GM12878 (cell line): ENCODE results near the gene PROC. TPM values are rescaled to one million over a fixed set of nuclear protein-coding genes. Genes with fewer than 3 reads are reported as not detected.

Experiments
- ATAC-seq: fragments of 200-7000 bp; cut with Tn5 transposase; 3 replicates; pipeline ENCODE4 v1.9.1; 2020; ENCODE audit warnings: mild to moderate bottlenecking, moderate library complexity
- BruUV-seq: library from RNA; stranded (reverse); fragments of 400-500 nt; replicated peaks from 2 replicates; lab custom pipeline; 2021; lab: Mats Ljungman, UMichigan
- CTCF ChIA-PET: fragments of 300-600 bp; sonication (Branson Sonifier 250); formaldehyde crosslinking; extraction: SDS; loops from one replicate; lab custom pipeline; 2021; ENCODE audit warnings: inconsistent platforms; lab: Yijun Ruan, JAX
- POLR2A ChIA-PET: fragments of 350-600 bp; formaldehyde crosslinking; extraction: SDS; loops from one replicate; lab custom pipeline; 2021; ENCODE audit warnings: inconsistent platforms; lab: Charles Lee
- RAD21 ChIA-PET: fragments of 300-600 bp; sonication (Branson Sonifier 250); formaldehyde crosslinking; loops from one replicate; lab custom pipeline; 2023; ENCODE audit warnings: antibody characterized with exemption; ENCODE audit not compliant: unreplicated experiment; lab: Charles Lee
- SMC1A ChIA-PET: fragments of 300-600 bp; sonication (Branson Sonifier 250); formaldehyde crosslinking; loops from one replicate; lab custom pipeline; 2023; ENCODE audit not compliant: unreplicated experiment, uncharacterized antibody; lab: Charles Lee
- DNase-seq: peaks from one replicate; pipeline ENCODE4 v3.0.0-alpha.2; 2011; ENCODE audit warnings: low read depth, low spot score
- FAIRE-seq: peaks from 3 replicates; lab custom pipeline; 2011; peaks lifted over from hg19 to GRCh38; lab: Jason Lieb, UNC
- H2AFZ ChIP-seq: 2 replicates; pipeline ENCODE4 v1.6.0; 2011; ENCODE audit warnings: low read depth, low read length, control low read depth; ENCODE audit not compliant: control insufficient read depth
- H3K27ac ChIP-seq: 2 replicates; pipeline ENCODE4 v1.5.1; 2011; ENCODE audit warnings: control low read depth; ENCODE audit not compliant: control insufficient read depth, insufficient read depth
- H3K27me3 ChIP-seq, 2 experiments: replicated peaks in 1 of 2; 2 replicates each; pipeline versions ENCODE4 v1.6.0 to v1.6.1; 2011; ENCODE audit warnings: low read length in 1 of 2; ENCODE audit not compliant: control insufficient read depth in 2 of 2, insufficient read depth in 2 of 2
- H3K36me3 ChIP-seq, 2 experiments: 2 replicates each; pipeline ENCODE4 v1.5.1; 2011; ENCODE audit warnings: low read length in 1 of 2; ENCODE audit not compliant: control insufficient read depth in 2 of 2, insufficient read depth in 2 of 2
- H3K4me1 ChIP-seq: 2 replicates; pipeline ENCODE4 v1.6.1; 2011; ENCODE audit warnings: mild to moderate bottlenecking, low read length, moderate library complexity, mixed read lengths; ENCODE audit not compliant: control insufficient read depth, insufficient read depth
- H3K4me2 ChIP-seq: 2 replicates; pipeline ENCODE4 v1.6.0; 2011; ENCODE audit warnings: control low read depth; ENCODE audit not compliant: control insufficient read depth, insufficient read depth
- H3K4me3 ChIP-seq: fragments of 200-600 bp; sonication (generic); 2 replicates; pipeline ENCODE4 v1.5.1; 2016
- H3K79me2 ChIP-seq: 2 replicates; pipeline ENCODE4 v1.6.0; 2011; ENCODE audit warnings: low read length; ENCODE audit not compliant: control insufficient read depth, insufficient read depth
- H3K9ac ChIP-seq: 2 replicates; pipeline ENCODE4 v1.8.0; 2011; ENCODE audit warnings: low read length, control low read depth, mixed read lengths; ENCODE audit not compliant: control insufficient read depth, insufficient read depth
- H3K9me3 ChIP-seq: replicated peaks from 3 replicates; pipeline ENCODE4 v1.5.1; 2011; ENCODE audit warnings: mild to moderate bottlenecking, low read length; ENCODE audit not compliant: control insufficient read depth, insufficient read depth
- H4K20me1 ChIP-seq: 2 replicates; pipeline ENCODE4 v1.6.0; 2011; ENCODE audit not compliant: control insufficient read depth, insufficient read depth
- BCL11A ChIP-seq: IDR thresholded peaks from 2 replicates; pipeline ENCODE4 v1.6.1; 2011; ENCODE audit warnings: low read depth, low read length
- BCL3 ChIP-seq: IDR thresholded peaks from 2 replicates; pipeline ENCODE4 v1.6.1; 2011; ENCODE audit warnings: borderline replicate concordance, low read depth, mild to moderate bottlenecking, moderate library complexity, low read length; ENCODE audit not compliant: insufficient read depth, poor library complexity, severe bottlenecking
- DPF2 ChIP-seq: fragments of 450-650 bp; IDR thresholded peaks from 2 replicates; pipeline ENCODE4 v1.6.1; 2017; ENCODE audit warnings: mild to moderate bottlenecking
- EED ChIP-seq: sonication (generic); IDR thresholded peaks from 2 replicates; pipeline ENCODE4 v1.6.1; 2016; ENCODE audit warnings: antibody characterized with exemption, low read depth
- HDAC6 ChIP-seq: fragments of 200-600 bp; sonication (generic); IDR thresholded peaks from one replicate; pipeline ENCODE4 v1.8.0; 2017; ENCODE audit warnings: antibody characterized with exemption; ENCODE audit not compliant: unreplicated experiment
- IKZF2 ChIP-seq, 2 experiments: fragments of 450-650 bp; IDR thresholded peaks; 2 replicates each; pipeline ENCODE4 v1.6.1; 2017; ENCODE audit warnings: mild to moderate bottlenecking in 2 of 2, moderate library complexity in 2 of 2
- IRF4 ChIP-seq: IDR thresholded peaks from 2 replicates; pipeline ENCODE4 v1.6.1; 2011; ENCODE audit warnings: low read depth, low read length
- IRF5 ChIP-seq: fragments of 450-650 bp; IDR thresholded peaks from 2 replicates; pipeline ENCODE4 v1.6.1; 2017; ENCODE audit warnings: borderline replicate concordance
- JUNB ChIP-seq: IDR thresholded peaks from 2 replicates; pipeline ENCODE4 v1.6.1; 2016; ENCODE audit warnings: antibody characterized with exemption, mild to moderate bottlenecking
- JUND ChIP-seq: IDR thresholded peaks from 2 replicates; pipeline ENCODE4 v1.6.1; 2012; ENCODE audit warnings: low read depth, mild to moderate bottlenecking, low read length, improper control_type of control experiment, moderate library complexity
- LARP7 ChIP-seq: fragments of 450-650 bp; IDR thresholded peaks from 2 replicates; pipeline ENCODE4 v1.6.1; 2017; ENCODE audit warnings: mild to moderate bottlenecking
- RAD21 ChIP-seq: IDR thresholded peaks from 2 replicates; pipeline ENCODE4 v1.6.1; 2011; ENCODE audit warnings: mild to moderate bottlenecking, low read depth, low read length, moderate library complexity; ENCODE audit not compliant: insufficient read depth
- RBBP5 ChIP-seq: fragments of 200-600 bp; sonication (generic); conservative IDR thresholded peaks from 2 replicates; pipeline ENCODE4 v1.6.1; 2016
- RCOR1 ChIP-seq: conservative IDR thresholded peaks from 2 replicates; pipeline ENCODE4 v1.6.1; 2012; ENCODE audit warnings: low read depth, low read length, improper control_type of control experiment
- SIN3A ChIP-seq: IDR thresholded peaks from 2 replicates; pipeline ENCODE4 v1.6.1; 2012; ENCODE audit warnings: low read depth, low read length, improper control_type of control experiment
- SPI1 ChIP-seq: IDR thresholded peaks from 2 replicates; pipeline ENCODE4 v1.6.1; 2011; ENCODE audit warnings: low read depth, mild to moderate bottlenecking, low read length, moderate library complexity, borderline replicate concordance; ENCODE audit not compliant: insufficient read depth
- TARDBP ChIP-seq: IDR thresholded peaks from 2 replicates; pipeline ENCODE4 v1.6.1; 2016; ENCODE audit warnings: borderline replicate concordance
- USF1 ChIP-seq: IDR thresholded peaks from 2 replicates; pipeline ENCODE4 v1.6.1; 2011; ENCODE audit warnings: borderline replicate concordance, low read depth, mild to moderate bottlenecking, moderate library complexity, mixed read lengths, low read length; ENCODE audit not compliant: insufficient read depth; ENCODE audit errors: extremely low read length
- ZNF687 ChIP-seq: fragments of 450-650 bp; IDR thresholded peaks from 2 replicates; pipeline ENCODE4 v1.6.1; 2017; ENCODE audit warnings: mild to moderate bottlenecking, moderate library complexity
- ZSCAN29 ChIP-seq: fragments of 450-650 bp; IDR thresholded peaks from 2 replicates; pipeline ENCODE4 v1.6.1; 2017; ENCODE audit warnings: mild to moderate bottlenecking, moderate library complexity
- WGBS: methylation state at CpG from one replicate; pipeline ENCODE4 v1.1.6; 2016; ENCODE audit warnings: low lambda C conversion rate; ENCODE audit not compliant: insufficient replicate concordance, insufficient coverage; ENCODE audit errors: missing lambda C conversion rate; 5-methylcytosine and 5-hydroxymethylcytosine counted together
- in situ Hi-C: fragments of 300-500 bp; cut with MboI; formaldehyde crosslinking; loops from 9 replicates; pipeline ENCODE4 v1.14.3; 2018; ENCODE audit warnings: mixed read lengths
- intact Hi-C: fragments of 100-400 bp; cut with micrococcal nuclease; formaldehyde crosslinking; loops from one replicate; pipeline ENCODE4 v1.14.2; 2022; ENCODE audit not compliant: unreplicated experiment
- polyA plus RNA-seq, 11 experiments: library from polyadenylated mRNA; depleted of rRNA in 4 of 11; unstranded in 6 of 11; stranded (reverse) in 5 of 11; fragments of >200 nt; fragmentation: Nextera tagmentation in 4 of 11; fragmentation: Illumina TruSeq in 1 of 11; extraction: Ambion mirVana in 4 of 11; extraction: Trizol in 1 of 11; gene quantifications; 1 replicate in 1 of 11; 2 replicates in 10 of 11; pipeline versions ENCODE4 v1.2.1 to v1.2.3, GENCODE V29; 2011 to 2016; ENCODE audit warnings: inconsistent platforms in 2 of 11, missing spikeins in 2 of 11, low read depth in 1 of 11
- total RNA-seq, 4 experiments: library from RNA; depleted of rRNA in 3 of 4; stranded (reverse); fragments of >200 nt in 3 of 4; fragmentation: Illumina TruSeq in 1 of 4; extraction: Trizol in 1 of 4; gene quantifications; 2 replicates each; pipeline versions ENCODE4 v1.2.1 to v1.2.3, GENCODE V29; 2013 to 2021

Gene PROC
- total and polyA plus RNA-seq, 10 of the 15 experiments (the other 5 are each of a cell fraction or from before 2014, with no cell fraction given), result not detected

GRCh38 chr2:127407661-127408003, 10.6 kb upstream of the PROC start:
- no peak for DNase-seq
- H3K4me3 ChIP-seq, result 0 out of 2 replicates have a peak overlapping the region, but pooled peaks have one; percentile 48
- WGBS, result 8% methylated on average over 2 of the region's 6 CpGs
- no peak overlapping the region for H3K9ac ChIP-seq
- peaks cover 19% of the 10 kb centered on the region for H3K4me1 ChIP-seq
- H4K20me1 ChIP-seq, result no peaks in the 10 kb centered on the region
- in situ Hi-C loops (no loop called here), intact Hi-C loops (no loop called here)
- CTCF ChIA-PET, result interaction anchor here (0.8 kb wide), 1 partner anchor 72 kb away, joined by 4 read pairs; no protein-coding TSS in a partner anchor
- TF ChIP-seq RAD21 (no peak), HDAC6 (no peak), BCL3 (no peak), RBBP5 (no peak), JUNB (no peak), IKZF2 (IDR thresholded peaks at IDR 0.05) (no peak), IRF5 (no peak), ZSCAN29 (no peak), TARDBP (no peak), LARP7 (no peak), JUND (no peak), DPF2 (no peak), IRF4 (no peak), SPI1 (no peak), RCOR1 (no peak), SIN3A (no peak), EED (no peak), BCL11A (no peak), ZNF687 (no peak), USF1 (no peak)
- POLR2A ChIA-PET, result no interaction called here
- no peaks in the 10 kb centered on the region for H3K36me3 ChIP-seq
- H2AFZ ChIP-seq, result peak overlapping the region; percentile 29; the same call in 1 of the 2 replicates
- FAIRE-seq, result no peak
- peak overlapping the region; percentile 41 for H3K4me2 ChIP-seq
- no peaks in the 10 kb centered on the region for H3K27me3 ChIP-seq
- no peaks in the 10 kb centered on the region for H3K79me2 ChIP-seq
- ATAC-seq, result peak; percentile 51
- no TSS peak for BruUV-seq
- H3K27ac ChIP-seq, result no peak overlapping the region
- RAD21 ChIA-PET, result no interaction called here
- H3K9me3 ChIP-seq, result no peaks in the 10 kb centered on the region
- SMC1A ChIA-PET, result no interaction called here
